Measurements from ENCODE around the gene DDX27. TPM values are rescaled to one million over a fixed set of nuclear protein-coding genes. Genes with fewer than 3 reads are reported as not detected.

DDX27 gene
- total and polyA plus RNA-seq, 2 of the 8 experiments (the other 6 are each of a cell fraction or from before 2014, with no cell fraction given): 42.7 to 51.0 TPM

DNA sequence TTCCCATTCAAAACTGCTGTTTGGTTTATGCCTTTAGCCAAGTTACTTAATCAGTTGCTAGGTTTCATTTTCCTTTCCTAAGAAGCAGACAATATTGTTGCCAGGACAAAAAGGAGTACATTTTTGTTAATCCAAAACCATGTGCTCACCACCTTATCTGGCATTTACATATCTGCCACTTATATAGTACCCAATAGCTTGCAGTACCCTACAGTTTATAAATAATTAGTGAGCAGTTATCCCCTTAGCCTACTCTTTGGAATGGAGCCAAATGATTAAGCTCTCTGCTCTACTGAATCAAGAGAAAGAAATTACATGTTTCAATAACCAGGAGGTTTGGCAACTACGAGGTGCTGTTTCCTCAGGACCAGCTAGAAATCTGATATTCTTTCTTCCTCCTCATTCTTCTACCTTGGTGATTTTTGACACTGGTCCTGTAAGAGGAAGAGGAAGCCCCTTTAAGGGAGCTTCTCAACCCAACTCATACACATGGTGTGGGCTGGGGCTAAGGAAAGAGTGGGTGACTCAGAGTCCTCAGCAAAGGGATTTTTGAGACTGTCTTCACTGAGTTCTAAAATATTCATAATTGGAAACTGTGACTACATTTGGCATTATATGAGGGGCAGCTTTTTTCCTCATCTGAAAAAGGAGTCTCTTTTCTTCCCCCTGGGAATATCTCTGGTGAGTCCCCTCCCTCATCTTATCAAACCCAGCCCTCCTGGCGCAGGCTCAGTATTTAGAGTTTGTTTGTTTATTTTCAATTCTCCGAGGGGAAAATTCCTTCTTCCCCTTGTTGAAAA is 57.1 kb downstream of the DDX27 start:
- peak overlapping the region; percentile 89 to 97; a peak in 3 of 4 replicates for H3K4me2 ChIP-seq (ENCODE audit: insufficient read depth in 1 of 2, low read depth in 2 of 2, low read length in 2 of 2)
- no peak for DNase-seq (ENCODE audit: low read depth in 1 of 2, low spot score in 2 of 2)
- ChIA-PET CTCF (ENCODE audit: partially characterized antibody) (interaction anchor here (0.8 to 1.8 kb wide), 4 partner anchors 30 to 47 kb away, joined by 3 to 8 read pairs (median 5); no protein-coding TSS in a partner anchor), POLR2A (ENCODE audit: partially characterized antibody) (interaction anchor here (0.7 to 18.5 kb wide), 13 partner anchors 8 to 232 kb away, joined by 3 to 1132 read pairs (median 5); partner anchors contain the start of genes CSE1L and DDX27)
- peaks cover 14 to 20% of the 10 kb centered on the region in 2 experiments for H4K20me1 ChIP-seq (replicated peaks in 1 of 2; ENCODE audit: control insufficient read depth in 1 of 2, insufficient read depth in 2 of 2, low read length in 2 of 2)
- no peak overlapping the region for H2BK12ac ChIP-seq (ENCODE audit: low read depth, low read length)
- WGBS, 2 experiments (ENCODE audit: extremely low coverage in 1 of 2, insufficient coverage in 1 of 2, insufficient read length in 1 of 2, insufficient replicate concordance in 2 of 2, low coverage in 1 of 2, low lambda C conversion rate in 2 of 2, missing lambda C conversion rate in 1 of 2): 75% methylated on average over 3 of the region's 3 CpGs; no CpG with 5 or more reads in 1 of the 2 experiments
- H3K4me1 ChIP-seq (replicated peaks in 1 of 4; ENCODE audit: control insufficient read depth in 3 of 4, insufficient read depth in 4 of 4, low read length in 3 of 4): peaks cover 0 to 2% (median 0%) of the 10 kb centered on the region in 4 experiments; a peak in 1 of 7 replicates
- H3K27me3 ChIP-seq (replicated peaks in 1 of 4; ENCODE audit: control insufficient read depth in 3 of 4, extremely low read depth in 1 of 4, insufficient read depth in 3 of 4, low read length in 3 of 4): peaks cover 0 to 1% (median 0%) of the 10 kb centered on the region in 4 experiments; a peak in 1 of 7 replicates
- H3K18ac ChIP-seq (ENCODE audit: extremely low read depth, low read length): no peak overlapping the region
- no peak overlapping the region for H3K14ac ChIP-seq (ENCODE audit: insufficient read length)
- H3K36me3 ChIP-seq (ENCODE audit: control insufficient read depth in 2 of 4, insufficient read depth in 4 of 4, low read length in 3 of 4): peaks cover 24 to 49% (median 35%) of the 10 kb centered on the region in 4 experiments
- H2BK20ac ChIP-seq (ENCODE audit: low read length): no peak overlapping the region
- peak overlapping the region in 3 of 4 experiments; percentile 73 to 94 (median 89); a peak in 3 of 8 replicates for H3K4me3 ChIP-seq (ENCODE audit: extremely low read depth in 1 of 4, insufficient read depth in 2 of 4, low read depth in 3 of 4, low read length in 4 of 4)
- no peak overlapping the region for H2BK5ac ChIP-seq (ENCODE audit: low read depth, low read length)
- no peak overlapping the region for H4K91ac ChIP-seq (replicated peaks; ENCODE audit: insufficient read length, low read length)
- H3K79me1 ChIP-seq (ENCODE audit: low read depth, low read length): peaks cover 3% of the 10 kb centered on the region
- H2BK15ac ChIP-seq (ENCODE audit: low read length): no peak overlapping the region
- H3K27ac ChIP-seq (ENCODE audit: low read depth, low read length): no peak overlapping the region
- no peak overlapping the region for H3K56ac ChIP-seq (replicated peaks; ENCODE audit: insufficient read length, low read depth, low read length)
- H4K5ac ChIP-seq (ENCODE audit: insufficient read length, low read depth, low read length): no peak overlapping the region
- no peak overlapping the region for H2BK120ac ChIP-seq (replicated peaks; ENCODE audit: low read depth, low read length)
- peaks cover 17% of the 10 kb centered on the region for H3K23me2 ChIP-seq (ENCODE audit: low read depth, low read length)
- H3K9me3 ChIP-seq (ENCODE audit: insufficient read depth in 2 of 2, low read depth in 1 of 2, low read length in 1 of 2): no peaks in the 10 kb centered on the region
- no peak overlapping the region for H3K4ac ChIP-seq (replicated peaks; ENCODE audit: insufficient read length, low read depth, low read length)
- no peak overlapping the region for H2AK5ac ChIP-seq (ENCODE audit: low read depth, low read length)
- peaks cover 25 to 57% of the 10 kb centered on the region in 2 experiments for H3K79me2 ChIP-seq (ENCODE audit: control insufficient read depth in 1 of 2, insufficient read depth in 2 of 2, low read length in 2 of 2)
- no peak overlapping the region for H4K8ac ChIP-seq (ENCODE audit: extremely low read depth, insufficient read depth, low read length)
- no peak overlapping the region for H3K23ac ChIP-seq (ENCODE audit: insufficient read length)
- no peak for FAIRE-seq
- no peak for TF ChIP-seq BACH1 (IDR thresholded peaks at IDR 0.05; ENCODE audit: low read length)
- no peak for TF ChIP-seq TAF7 (optimal IDR thresholded peaks at IDR 0.05; ENCODE audit: borderline replicate concordance, low read depth, low read length)
- no peak for TF ChIP-seq RBBP5 (IDR thresholded peaks at IDR 0.05; ENCODE audit: borderline replicate concordance, low read depth, low read length)
- TF ChIP-seq SUZ12 (IDR thresholded peaks at IDR 0.05; ENCODE audit: low read length): no peak
- TF ChIP-seq BRCA1 (IDR thresholded peaks at IDR 0.05; ENCODE audit: low read depth, low read length): no peak
- H3K9ac ChIP-seq (replicated peaks in 1 of 4; ENCODE audit: extremely low read depth in 1 of 4, low read depth in 3 of 4, low read length in 3 of 4): no peak overlapping the region
- no peak overlapping the region for H2AFZ ChIP-seq (ENCODE audit: low read length)

All from H1 (cell line).